ENCODE results near the gene GM2A. TPM values are rescaled to one million over a fixed set of nuclear protein-coding genes. Genes with fewer than 3 reads are reported as not detected.
"Not testable (repeated sequence)": the region's sequence is repeated elsewhere in the genome, so short reads cannot be mapped to it uniquely, and the experiment has no call there.

GM2A gene
- polyA plus RNA-seq, 3 donors = 27.2 to 29.3 (median 27.4) TPM

DNA sequence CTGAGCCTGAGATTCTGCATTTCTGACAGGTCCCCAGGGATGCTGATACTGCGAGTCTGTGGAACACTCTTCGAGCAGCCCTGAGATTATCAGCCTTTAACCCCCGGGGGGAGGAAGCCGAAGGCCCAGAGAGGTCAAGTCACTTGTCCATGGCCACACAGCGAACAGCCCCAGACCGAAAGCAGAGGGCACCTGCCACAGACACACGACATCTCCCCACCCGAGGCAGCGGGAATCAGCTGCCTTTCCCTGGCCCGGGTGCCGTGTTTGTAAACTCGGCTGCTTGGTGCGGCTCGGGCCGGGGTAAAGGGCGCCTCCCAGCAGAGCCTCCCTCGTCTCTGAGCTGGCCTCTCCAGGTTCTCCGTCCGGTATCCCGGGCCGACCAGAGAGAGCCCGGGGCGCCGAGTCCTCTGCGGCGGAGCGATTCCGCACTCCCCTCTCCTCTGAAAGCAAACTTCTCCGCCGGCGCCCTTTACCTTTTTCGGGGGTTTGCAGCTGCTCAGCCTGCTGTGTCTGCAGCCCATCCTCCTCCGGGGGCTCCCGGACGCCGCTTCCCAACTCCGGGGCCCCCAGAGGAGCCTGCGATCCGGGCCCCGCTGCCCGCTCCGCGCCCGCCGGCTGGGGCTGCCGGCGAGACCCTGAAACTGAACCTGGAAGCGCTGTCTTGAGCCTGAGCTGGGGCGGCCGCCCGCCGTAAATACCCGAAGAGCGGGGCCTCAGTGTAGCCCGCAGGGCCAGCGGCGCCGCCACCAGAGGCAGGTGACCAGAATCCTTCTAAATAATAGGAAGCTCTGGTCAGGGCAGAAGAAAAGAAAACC, 29.3 kb upstream of the GM2A start, which contains the start of gene CCDC69:
Gene CCDC69 (minus strand): TSS at position 646 of the 818 bp plus-strand sequence. CDS start 122 bp downstream, at position 524.
- peak; percentile 77 for DNase-seq

GRCh38 chr5:151224372-151224771, 28.6 kb upstream of the GM2A start:
- DNase-seq = no peak

DNA sequence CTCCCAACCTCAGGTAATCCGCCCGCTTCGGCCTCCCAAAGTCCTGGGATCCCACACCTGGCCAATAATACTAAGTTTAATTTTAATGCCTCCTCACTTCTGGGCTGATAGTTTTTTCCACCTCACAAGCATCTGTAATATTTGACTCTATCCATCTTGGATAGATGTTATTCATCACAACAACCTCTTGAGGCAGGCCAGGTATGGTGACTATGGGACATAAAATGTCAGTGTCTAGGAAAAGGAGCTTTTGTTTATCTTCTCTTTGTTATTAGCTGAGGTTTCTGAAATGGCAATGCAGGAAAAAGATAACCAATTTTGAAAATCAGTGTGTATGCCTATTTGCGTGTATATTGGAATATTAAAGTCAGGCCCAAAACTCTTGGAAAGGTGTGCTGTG, 27.9 kb upstream of the GM2A start:
- no peak for DNase-seq

GRCh38 chr5:151225475-151225874, 27.5 kb upstream of the GM2A start:
- no peak for DNase-seq

GRCh38 chr5:151227918-151228447, 25.0 kb upstream of the GM2A start:
- no peak for DNase-seq

DNA sequence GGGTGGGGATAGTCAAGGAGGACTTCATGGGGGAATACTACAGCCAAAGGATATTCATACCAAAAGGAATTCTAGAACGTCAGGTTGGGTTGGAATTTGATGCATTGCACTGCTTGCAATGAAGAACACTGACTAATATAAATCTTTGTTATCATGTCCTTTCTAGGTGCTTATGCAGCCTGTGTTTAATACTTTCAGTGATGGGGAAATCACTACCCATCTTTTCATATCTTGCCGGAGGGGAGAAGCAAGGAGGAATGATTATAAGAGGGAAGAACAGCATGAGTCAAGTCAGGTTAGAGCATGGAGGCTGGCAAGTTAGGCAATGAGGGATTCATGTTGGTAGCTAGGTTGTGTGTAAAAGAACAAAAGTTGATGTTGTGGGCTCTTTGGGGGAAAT, 24.0 kb upstream of the GM2A start:
- DNase-seq = no peak

GRCh38 chr5:151230048-151230680, 22.8 kb upstream of the GM2A start:
- DNase-seq = no peak

GRCh38 chr5:151231359-151231758, 21.6 kb upstream of the GM2A start:
- no peak for DNase-seq

DNA sequence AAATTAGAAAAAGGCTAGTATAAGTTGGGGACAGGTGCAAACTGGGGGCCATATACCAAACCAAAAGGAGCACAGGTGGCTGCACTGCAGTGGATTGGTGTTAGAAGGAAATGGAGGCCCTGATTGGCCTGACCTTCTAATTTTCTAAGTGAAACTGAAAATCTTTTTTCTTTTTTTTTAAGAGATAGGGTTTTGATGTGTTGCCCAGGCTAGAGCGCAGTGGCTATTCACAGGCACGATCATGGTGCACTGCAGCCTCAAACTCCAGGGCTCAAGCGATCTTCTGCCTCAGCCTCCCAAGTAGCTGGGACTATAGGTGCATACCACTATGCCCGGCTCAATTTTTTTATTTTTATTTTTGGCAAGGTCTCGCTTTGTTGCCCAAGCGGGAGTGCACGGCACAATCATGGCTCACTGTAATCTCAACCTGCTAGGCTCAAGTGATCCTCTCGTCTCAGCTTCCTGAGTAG, 19.3 kb upstream of the GM2A start:
- no peak for DNase-seq

DNA sequence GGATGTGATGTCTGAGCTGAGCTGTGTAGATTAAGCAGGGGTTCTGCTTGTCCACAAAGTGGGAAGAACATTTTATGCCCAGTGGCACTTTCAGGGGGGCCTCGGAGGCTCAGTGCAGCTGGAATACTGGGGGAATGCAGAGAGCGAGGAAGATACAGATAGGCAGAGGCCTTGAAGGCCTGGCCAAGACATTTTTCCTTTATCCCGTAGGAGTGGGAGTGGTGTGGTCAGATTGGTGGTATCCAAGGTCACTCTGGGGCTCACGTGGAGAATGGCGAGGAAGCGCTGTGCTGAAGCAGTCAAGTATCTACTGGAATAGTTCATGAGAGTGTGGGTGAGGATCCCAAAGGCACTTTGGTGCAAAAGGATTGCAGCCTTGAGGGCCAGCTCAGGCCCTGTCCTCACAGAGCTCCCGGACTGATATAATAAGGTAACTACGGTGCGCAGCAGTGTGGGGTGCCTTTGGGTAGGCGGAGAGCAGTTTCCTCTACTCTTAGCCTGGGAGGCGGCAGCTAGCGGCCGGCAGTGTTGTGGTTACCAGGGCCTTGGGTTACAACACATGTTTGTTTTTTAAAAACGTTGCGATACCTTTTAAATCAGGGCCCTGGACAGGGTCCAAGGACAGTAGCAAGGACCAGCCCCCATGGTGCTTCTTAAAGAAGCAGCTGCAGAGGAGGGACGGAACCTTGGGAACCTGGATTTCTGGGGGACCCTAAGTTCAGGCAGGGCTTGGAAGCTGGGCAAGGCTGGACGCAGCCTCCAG, 18.3 kb upstream of the GM2A start:
- DNase-seq = no peak

- DNase-seq = not testable (repeated sequence)
These were observed 17.8 kb upstream of the GM2A start for GRCh38 chr5:151235239-151235571.

GRCh38 chr5:151236888-151237287, 16.1 kb upstream of the GM2A start:
- DNase-seq = no peak

DNA sequence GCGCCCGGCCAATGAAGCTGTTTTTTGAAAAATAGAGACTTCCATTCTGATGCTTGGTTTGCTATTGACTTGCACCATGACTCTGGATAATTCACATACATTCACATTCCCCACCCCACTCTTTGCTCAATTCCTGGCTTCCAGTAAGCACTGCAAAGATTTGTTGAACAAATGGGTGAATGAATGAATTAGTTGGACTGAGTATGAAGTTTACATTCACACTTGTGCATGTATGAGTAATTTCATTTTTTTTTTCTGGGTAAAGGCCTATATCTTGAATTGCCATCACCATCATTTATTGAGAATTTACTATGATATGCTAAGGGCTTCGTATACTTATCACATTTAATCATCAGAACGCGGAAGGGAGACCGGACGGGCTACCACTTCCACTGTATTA, 15.3 kb upstream of the GM2A start:
- DNase-seq = no peak

- no peak for DNase-seq
These were observed 14.7 kb upstream of the GM2A start for GRCh38 chr5:151238303-151238741.

- DNase-seq = peak; percentile 67
These were observed 13.6 kb upstream of the GM2A start for GRCh38 chr5:151239237-151239861.

- not testable (repeated sequence) for DNase-seq
These were observed 12.6 kb upstream of the GM2A start for GRCh38 chr5:151240268-151240835.

DNA sequence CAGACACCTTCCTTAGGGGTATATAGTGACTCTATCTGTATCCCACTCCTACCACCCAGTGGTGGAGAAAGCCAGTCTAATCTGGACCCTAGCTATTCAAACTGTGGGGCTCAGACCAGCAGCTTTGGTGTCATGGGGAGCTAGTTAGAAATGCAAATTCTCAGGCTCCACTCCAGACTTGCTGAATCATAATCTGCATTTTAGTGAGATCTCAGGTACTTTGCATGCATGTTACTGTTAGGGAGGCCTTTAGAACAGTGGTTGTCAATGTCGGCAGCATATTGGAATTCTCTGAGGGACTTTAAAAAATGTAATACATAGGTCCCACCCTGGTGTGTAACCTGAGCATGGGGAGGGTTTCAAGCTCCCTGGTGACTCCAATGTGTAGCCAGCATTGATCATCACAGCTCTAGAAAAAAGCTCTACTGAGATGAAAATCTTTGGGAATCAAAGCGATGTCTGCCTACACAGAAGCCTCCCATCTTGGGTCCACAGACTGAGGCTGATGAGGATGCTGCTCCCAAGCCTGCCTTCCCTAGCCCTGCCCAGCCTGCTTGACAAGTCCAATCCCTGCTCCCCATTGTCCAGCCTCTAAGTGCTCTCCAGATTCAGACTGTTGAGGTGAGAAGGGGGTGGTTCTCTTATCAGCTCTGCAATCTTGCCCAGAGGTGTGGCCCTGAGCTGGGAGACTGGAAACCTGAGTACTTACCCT, 11.9 kb upstream of the GM2A start:
- DNase-seq = no peak

DNA sequence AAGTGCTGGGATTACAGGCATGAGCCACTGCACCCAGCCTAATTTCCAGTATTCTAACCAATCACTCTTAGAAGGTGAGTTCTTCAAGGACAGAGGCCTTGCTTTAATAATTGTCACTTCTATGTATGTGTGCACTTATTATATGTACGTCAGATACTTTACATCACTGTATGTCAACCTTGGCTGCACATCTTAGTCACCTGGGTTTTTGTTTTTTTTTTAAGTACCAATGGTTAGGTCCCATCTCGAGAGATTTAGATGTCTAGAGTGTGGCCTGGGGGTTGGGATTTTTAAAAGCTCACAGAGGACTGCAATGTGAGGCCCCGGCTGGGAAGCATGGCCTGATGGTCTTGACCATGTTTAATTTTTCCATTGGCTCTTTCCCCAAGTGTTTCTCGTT, 9.9 kb upstream of the GM2A start:
- no peak for DNase-seq

GRCh38 chr5:151243564-151243963, 9.4 kb upstream of the GM2A start:
- DNase-seq = no peak

GRCh38 chr5:151244206-151244605, 8.8 kb upstream of the GM2A start:
- DNase-seq = no peak
